Measurements from ENCODE around the gene LRRC28. TPM values are rescaled to one million over a fixed set of nuclear protein-coding genes. Genes with fewer than 3 reads are reported as not detected.
A peak's percentile ranks its signal among the peaks of the same experiment; 100 is the strongest.

LRRC28 gene
- total and polyA plus RNA-seq, 8 donors, result 4.5 to 24.9 (median 15.2) TPM

DNA sequence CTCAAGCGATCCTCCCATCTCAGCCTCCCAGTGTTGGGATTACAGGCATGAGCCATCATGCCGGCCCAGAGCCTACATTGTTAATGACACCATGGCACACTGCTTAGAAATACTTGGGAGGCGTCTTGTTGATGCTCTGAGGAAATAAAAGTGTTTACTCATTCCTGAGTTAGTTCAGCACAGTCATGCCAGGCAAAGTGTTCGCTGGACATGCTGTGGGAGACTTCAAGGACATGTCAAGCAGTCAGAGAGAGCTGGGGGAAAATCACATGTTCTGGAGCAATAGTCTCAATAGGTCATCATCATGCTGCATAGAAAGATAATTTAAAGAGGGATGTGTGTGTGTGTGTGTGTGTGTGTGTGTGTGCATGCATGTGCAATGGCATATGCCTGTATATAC is 39.4 kb upstream of the LRRC28 start:
- ATAC-seq (no peak), FAIRE-seq (no peak), DNase-seq (no peak)
- Histone ChIP-seq H3K27ac (no peak overlapping the region), H3K27me3 (no peaks in the 10 kb centered on the region), H3K4me1 (no peaks in the 10 kb centered on the region), H3K36me3 (no peaks in the 10 kb centered on the region), H3K4me3 (no peak overlapping the region), H3K9me3 (no peaks in the 10 kb centered on the region)
- intact Hi-C loops (cut with DNase I), result loop anchor here in 2 of 3 donors (5.0 kb wide), 2 partner anchors 110 to 115 kb away; no protein-coding TSS in a partner anchor
- no peak for TF ChIP-seq CTCF (IDR thresholded peaks at IDR 0.05)
- WGBS, 2 donors, result 64 to 74% methylated on average over 4 of the region's 4 CpGs

- ATAC-seq, result no peak
- no peak overlapping the region for H3K4me3 ChIP-seq
- intact Hi-C loops (cut with DNase I), result loop anchor here in 2 of 3 donors (5.0 kb wide), 2 partner anchors 110 to 115 kb away; no protein-coding TSS in a partner anchor
- WGBS, 2 donors, result 73 to 93% methylated on average over 7 of the region's 7 CpGs
- no peak for TF ChIP-seq CTCF (IDR thresholded peaks at IDR 0.05)
- DNase-seq, result no peak
- H3K4me1 ChIP-seq, result no peaks in the 10 kb centered on the region
- H3K27ac ChIP-seq, result no peak overlapping the region
- H3K27me3 ChIP-seq, result no peaks in the 10 kb centered on the region
- no peaks in the 10 kb centered on the region for H3K9me3 ChIP-seq
- peaks cover 0 to under 1% (median 0%) of the 10 kb centered on the region in 3 donors for H3K36me3 ChIP-seq
- no peak for FAIRE-seq
Measured at GRCh38 chr15:99212406-99212805, 38.9 kb upstream of the LRRC28 start.

GRCh38 chr15:99213187-99213811 is 38.0 kb upstream of the LRRC28 start:
- H3K27ac ChIP-seq, result no peak overlapping the region
- DNase-seq (peak; percentile 49 to 81 (median 72)), ATAC-seq (peak; percentile 82 to 95 (median 94)), FAIRE-seq (peak; percentile 94)
- 0 to 6% methylated on average over 1 of the region's 1 CpG for WGBS, 2 donors
- intact Hi-C loops (cut with DNase I), result loop anchor here in 2 of 3 donors (5.0 kb wide), 2 partner anchors 111 to 116 kb away; no protein-coding TSS in a partner anchor
- no peaks in the 10 kb centered on the region for H3K27me3 ChIP-seq
- TF ChIP-seq CTCF (IDR thresholded peaks at IDR 0.05), result peak; percentile 50 to 77 (median 73)
- H3K4me1 ChIP-seq, result no peaks in the 10 kb centered on the region
- H3K9me3 ChIP-seq, result no peaks in the 10 kb centered on the region
- no peak overlapping the region for H3K4me3 ChIP-seq
- H3K36me3 ChIP-seq, result peaks cover 0 to 10% (median 0%) of the 10 kb centered on the region in 3 donors

- Histone ChIP-seq H3K4me1 (peaks cover 0 to 7% (median 0%) of the 10 kb centered on the region in 3 donors), H3K27me3 (no peaks in the 10 kb centered on the region), H3K9me3 (no peaks in the 10 kb centered on the region), H3K36me3 (peaks cover 0 to 27% (median 4%) of the 10 kb centered on the region in 3 donors), H3K4me3 (no peak overlapping the region), H3K27ac (no peak overlapping the region)
- intact Hi-C loops (cut with DNase I), result no loop called here
- no peak for TF ChIP-seq CTCF (IDR thresholded peaks at IDR 0.05)
- ATAC-seq (no peak), DNase-seq (no peak), FAIRE-seq (no peak)
- WGBS, 2 donors, result 93 to 95% methylated on average over 6 of the region's 6 CpGs
Measured at GRCh38 chr15:99224372-99225214, 26.7 kb upstream of the LRRC28 start.
